Stimulated activated naive CD8-positive, alpha-beta T cell treated with anti-CD3 and anti-CD28 coated beads, Interleukin-15, Interleukin-2, amounts not matched to agents 100 U/mL and 50 U/mL, for 24 hours (primary cell): Measurements from ENCODE around the gene NAT8.
A peak's percentile ranks its signal among the peaks of the same experiment; 100 is the strongest.
"Not testable (repeated sequence)": the region's sequence is repeated elsewhere in the genome, so short reads cannot be mapped to it uniquely, and the experiment has no call there.

Source experiments
- ATAC-seq: fragments of 150-1000 bp; cut with Tn5 transposase; one replicate; pipeline ENCODE4 v1.10.0; 2021
- DNase-seq: peaks from one replicate; pipeline ENCODE4 v3.0.0; 2021

Gene NAT8, protein sequence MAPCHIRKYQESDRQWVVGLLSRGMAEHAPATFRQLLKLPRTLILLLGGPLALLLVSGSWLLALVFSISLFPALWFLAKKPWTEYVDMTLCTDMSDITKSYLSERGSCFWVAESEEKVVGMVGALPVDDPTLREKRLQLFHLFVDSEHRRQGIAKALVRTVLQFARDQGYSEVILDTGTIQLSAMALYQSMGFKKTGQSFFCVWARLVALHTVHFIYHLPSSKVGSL

DNA sequence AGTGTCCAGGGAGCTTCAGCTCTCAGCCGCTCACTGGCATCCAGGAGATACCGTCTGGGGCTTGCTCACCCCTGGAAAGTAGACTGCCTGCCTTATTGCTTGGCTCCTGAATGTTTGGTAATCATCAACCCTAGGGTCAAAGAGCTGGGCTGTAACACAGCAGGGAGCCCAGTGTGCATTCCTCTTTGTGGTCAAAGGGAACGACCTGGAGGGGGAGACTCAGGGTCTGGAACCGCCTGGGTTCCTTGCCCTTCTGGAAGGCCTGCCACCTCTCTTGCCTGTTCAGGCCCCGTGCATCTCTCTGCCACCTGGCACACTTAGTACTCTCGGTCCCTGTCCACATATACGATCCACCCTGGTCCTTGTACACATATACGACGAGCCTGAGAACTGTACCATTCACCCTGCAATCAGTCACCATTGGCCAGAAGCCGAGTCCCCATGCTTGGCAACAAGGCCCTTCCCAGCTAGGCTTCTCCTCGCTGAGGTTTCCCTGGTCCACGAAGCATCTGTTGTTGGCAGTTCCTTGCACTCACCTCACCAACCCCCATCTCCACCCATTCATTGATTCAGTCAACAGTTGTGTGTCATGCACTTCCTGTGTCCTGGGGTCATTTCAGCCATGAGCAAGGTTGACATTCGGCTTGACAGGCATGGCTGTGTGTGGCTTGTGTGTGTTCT is at the start of gene NAT8:
Gene NAT8, minus strand, starts transcription at position 85 of the 681 bp plus-strand sequence. CDS start 794 bp downstream, outside the sequence.
- DNase-seq = no peak
- no peak for ATAC-seq

DNA sequence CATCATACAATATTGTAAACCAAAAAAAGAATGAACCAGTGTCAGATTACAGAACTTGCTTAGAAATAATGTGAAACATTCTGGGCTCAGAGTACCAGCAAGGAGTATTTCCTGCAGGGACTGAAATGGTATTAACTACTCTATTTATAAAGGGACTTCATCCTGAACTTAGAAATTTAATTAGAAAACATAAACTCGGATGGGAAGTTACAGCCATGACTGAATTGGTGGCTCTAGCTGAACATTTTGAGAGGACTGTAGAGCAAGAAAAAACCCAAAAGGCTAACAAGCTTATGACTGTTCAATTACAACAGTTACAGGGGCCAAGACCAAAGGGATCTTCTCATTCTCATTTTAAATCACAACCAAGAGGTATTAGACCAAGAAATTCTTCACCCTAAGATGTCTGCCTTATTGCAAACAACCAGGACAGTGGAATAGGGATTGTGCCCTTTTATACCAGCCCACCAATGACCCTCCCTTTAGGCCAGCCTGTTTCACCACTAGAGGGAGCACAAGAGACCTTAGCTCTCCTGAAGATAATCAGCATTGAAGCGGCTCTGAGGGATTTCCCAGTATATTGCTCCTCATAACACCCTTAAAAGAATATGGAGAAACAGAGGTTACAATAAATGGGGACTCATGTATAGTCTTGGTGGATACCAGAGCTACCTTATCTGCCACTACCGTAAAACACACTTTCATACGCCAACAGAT is 48.3 kb upstream of the NAT8 start:
- DNase-seq = peak; percentile 30
- ATAC-seq = peak; percentile 78

DNA sequence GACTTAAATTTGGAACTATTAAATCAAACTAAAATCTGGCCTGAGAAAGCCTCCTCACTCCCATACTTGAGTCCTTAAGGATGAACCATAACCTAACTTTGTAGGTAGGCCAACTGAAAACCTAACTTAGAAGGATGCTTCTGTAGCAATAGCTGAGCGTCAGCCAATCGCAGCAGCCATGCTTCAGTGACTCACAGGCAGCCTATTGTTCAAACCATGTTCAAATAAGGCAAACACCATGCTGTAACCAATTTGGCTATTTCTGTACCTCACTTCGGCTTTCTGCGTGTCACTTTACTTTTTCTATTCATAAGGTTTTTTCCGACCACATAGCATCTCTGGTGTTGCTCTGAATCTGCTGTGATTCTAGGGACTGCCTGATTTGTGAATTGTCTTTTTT is 46.3 kb upstream of the NAT8 start:
- DNase-seq, ATAC-seq: not testable (repeated sequence)

DNA sequence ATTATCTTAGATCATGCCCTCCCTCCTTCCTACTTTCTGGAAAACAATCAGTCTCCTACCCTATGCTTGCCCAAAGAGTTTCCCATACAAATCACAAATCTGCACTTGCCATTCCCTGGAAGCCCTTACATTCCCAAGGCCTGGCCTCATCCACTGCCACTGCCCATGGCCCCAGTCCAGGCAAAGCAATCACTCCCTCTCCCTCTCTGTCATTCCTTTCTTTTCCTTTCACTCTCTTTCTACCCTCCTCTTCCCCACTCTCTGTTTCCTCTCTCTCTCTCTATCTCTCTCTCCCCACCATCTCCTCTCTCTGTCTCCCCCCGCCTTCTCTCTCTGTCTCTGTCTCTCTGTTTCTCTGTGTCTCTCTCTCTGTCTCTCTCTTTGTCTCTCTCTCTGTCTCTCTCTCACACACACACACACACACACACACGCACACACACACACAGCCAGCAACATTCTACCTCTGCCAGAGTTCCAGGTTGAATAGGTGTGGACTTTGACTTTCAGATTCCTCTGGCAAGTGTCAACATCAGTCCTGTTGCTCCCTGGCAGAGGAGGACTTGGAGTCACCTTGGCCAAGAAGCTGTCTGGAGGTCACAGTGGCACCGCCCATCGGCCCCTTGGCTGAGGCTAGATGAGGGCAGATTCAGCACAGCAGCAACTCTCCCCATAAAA is 43.7 kb upstream of the NAT8 start:
- ATAC-seq (no peak), DNase-seq (no peak)

DNA sequence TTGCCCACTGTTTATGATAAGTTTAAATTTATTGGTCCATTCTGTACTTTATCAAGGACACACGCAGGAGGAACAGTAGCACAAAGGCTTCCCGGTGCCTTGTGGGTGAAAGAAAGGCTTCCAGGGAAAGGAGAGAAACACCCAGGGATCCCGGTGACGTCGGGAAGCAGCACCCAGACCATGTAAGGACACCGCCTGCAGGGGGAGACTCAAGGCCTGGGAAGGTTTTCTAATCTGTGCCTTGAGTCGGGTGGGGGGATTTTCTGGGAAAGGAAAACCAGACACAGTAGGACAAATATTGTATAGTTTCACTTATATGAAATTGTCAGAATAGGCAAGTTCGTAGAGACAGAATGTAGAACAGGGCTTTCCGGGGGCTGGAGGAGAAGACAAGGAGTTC is 42.7 kb upstream of the NAT8 start:
- ATAC-seq, DNase-seq: not testable (repeated sequence)

- ATAC-seq = peak; percentile 46
- not testable (repeated sequence) for DNase-seq
Observed at GRCh38 chr2:73684325-73684724, 42.1 kb upstream of the NAT8 start.

DNA sequence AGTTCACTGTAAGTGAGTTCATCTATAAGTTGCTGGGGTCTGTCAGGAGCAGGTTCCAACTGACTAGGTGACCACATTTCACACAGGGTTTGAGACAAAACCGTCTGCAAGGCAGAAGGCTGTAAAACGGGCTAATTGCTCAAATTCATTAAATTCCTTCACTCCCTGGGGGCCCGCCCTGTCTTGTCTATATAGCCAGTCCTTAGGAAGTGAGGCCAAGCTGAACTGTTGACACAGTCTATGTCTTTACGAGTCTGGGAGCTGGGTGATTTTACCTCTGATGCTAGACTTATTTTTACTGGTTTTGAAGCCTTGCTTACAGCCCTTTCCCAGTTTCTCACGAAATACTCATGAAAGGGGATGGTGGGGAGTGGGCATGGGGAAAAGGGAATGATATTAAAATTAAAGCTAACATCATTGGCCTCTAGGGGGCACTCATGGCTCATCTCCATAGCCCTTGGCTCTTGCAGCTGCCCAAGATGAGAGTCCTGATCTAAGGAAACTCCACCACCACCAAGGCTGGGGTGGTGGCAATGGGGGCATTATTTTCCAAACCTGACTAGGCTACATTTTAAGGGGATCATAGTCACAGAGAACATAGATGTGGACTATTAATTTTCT is 37.8 kb upstream of the NAT8 start:
- DNase-seq = peak; percentile 46
- ATAC-seq = not testable (repeated sequence)

GRCh38 chr2:73679237-73679636 is 37.0 kb upstream of the NAT8 start:
- DNase-seq, ATAC-seq: not testable (repeated sequence)

DNA sequence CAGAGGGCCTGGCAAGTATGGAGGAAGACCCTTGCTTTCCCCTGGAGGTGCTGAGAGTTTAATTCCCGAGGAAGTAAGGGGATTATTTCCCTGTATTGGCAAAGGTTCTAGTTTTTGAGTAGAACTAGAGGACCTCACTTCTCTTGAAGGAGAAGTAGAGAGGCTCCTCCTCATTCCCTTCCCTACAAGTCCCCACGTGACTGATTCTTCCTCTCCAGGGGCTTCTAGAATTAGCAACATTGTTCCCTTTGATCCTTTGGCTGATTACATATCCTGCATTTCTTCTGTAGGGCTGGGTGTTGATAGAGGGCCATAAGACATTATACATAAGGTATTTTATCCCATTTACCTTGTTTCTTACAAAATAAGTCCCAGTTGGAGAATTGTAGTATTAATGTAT is 35.8 kb upstream of the NAT8 start:
- not testable (repeated sequence) for ATAC-seq, DNase-seq

DNA sequence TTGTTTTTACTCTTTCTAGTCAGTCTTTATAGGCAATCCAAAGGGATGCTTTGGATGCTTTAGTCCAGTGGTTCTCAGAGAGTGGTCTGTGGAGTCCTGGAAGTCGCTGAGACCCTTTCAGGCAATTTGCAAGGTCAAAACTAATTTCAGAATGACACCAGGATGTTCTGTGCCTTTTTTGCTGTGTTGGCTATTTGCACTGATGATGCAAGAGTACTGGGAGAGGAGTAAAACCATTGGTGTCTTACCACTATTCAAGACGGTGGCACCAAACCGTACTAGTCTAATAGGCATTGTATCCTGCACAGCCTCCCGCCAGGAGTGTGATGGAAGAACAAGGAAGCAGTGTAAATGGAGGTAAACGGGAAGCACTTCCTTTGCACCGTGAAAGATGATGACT is 34.0 kb upstream of the NAT8 start:
- DNase-seq, ATAC-seq: not testable (repeated sequence)

GRCh38 chr2:73674696-73675157 is 32.5 kb upstream of the NAT8 start:
- not testable (repeated sequence) for DNase-seq
- peak; percentile 19 for ATAC-seq

GRCh38 chr2:73669976-73670375 is 27.8 kb upstream of the NAT8 start:
- ATAC-seq, DNase-seq: not testable (repeated sequence)

DNA sequence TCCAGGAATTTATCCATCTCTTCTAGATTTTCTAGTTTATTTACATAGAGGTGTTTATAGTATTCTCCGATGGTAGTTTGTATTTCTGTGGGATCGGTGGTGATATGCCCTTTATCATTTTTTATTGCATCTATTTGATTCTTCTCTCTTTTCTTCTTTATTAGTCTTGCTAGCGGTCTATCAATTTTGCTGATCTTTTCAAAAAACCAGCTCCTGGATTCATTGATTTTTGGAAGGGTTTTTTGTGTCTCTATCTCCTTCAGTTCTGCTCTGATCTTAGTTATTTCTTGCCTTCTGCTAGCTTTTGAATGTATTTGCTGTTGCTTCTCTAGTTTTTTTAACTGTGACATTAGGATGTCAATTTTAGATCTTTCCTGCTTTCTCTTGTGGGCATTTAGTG is 25.0 kb upstream of the NAT8 start:
- not testable (repeated sequence) for DNase-seq, ATAC-seq

DNA sequence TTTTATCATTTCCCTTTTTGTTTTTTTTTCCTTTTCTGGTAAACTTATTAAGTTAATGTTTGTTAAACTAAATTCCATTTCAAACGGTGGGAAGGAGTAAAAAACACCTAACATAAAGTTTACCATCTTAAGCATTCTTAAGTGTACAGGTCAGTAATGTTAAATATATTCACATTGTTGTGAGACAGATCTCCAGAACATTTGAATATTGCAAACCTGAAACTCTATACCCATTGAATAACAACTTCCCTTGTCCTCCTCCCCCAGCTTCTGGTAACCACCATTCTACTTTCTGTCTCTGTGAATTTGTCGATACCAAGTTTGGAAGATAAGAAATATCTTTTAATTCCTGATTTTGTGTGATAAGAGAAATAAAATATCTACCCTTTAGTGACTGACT is 12.0 kb upstream of the NAT8 start:
- ATAC-seq (no peak), DNase-seq (no peak)

DNA sequence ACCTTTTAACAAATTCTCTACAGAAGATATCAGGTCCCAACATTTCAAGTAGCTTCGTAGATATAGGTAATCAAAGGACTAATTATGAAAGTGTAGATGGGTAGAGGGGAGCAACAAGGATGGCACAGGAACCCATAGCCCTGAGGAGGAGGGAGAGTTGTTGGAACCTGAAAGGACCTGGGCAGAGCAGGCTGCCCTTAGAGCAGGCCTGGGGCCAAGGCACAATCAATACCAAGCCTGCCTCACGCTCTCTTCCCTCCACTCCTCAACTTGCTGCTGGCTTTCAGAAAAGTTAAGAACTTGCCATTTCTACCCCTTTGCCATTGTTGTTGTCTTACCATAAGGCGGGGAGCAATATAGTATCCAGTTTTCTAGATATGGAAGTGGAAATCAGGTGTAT is 10.1 kb upstream of the NAT8 start:
- DNase-seq = no peak
- ATAC-seq = no peak

- no peak for DNase-seq
- ATAC-seq = no peak
Observed at GRCh38 chr2:73651591-73652230, 9.5 kb upstream of the NAT8 start.

DNA sequence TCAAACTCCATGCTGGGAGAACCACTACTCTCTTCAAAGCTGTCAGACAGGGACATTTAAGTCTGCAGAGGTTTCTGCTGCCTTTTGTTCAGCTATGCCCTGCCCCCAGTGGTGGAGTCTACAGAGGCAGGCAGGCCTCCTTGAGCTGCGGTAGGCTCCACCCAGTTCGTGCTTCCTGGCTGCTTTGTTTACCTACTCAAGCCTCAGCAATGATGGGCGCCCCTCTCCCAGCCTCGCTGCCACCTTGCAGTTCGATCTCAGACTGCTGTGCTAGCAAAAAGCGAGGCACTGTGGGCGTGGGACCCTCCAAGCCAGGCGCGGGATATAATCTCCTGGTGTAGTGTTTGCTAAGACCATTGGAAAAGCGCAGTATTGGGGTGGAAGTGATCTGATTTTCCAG is 5.5 kb upstream of the NAT8 start:
- not testable (repeated sequence) for ATAC-seq, DNase-seq

GRCh38 chr2:73641767-73642062 is 507 bp downstream of the NAT8 start:
- ATAC-seq (no peak), DNase-seq (no peak)

GRCh38 chr2:73640946-73641766 is 1.1 kb downstream of the NAT8 start:
- ATAC-seq (no peak), DNase-seq (no peak)

DNA sequence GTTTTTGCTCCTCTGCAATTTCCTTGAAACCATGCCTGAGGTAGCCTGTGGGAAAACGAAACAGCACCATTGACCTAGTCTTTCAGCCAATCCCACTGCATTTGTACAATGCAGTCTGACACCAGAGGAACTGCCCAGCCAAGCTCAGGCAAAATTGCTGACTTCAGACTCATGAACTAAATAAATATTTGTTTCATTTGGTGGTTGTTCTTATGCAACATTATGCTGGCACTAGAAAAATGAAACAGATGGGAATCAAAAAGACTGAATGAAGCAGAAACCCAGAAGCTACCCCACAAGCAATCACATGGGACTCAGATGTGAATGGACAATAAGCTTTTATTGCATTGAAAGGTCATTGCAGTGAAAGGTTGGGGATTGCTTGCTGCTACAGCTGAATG is 1.7 kb downstream of the NAT8 start:
- no peak for ATAC-seq
- no peak for DNase-seq

GRCh38 chr2:73638429-73638828 is 3.8 kb downstream of the NAT8 start:
- ATAC-seq = no peak

More at GRCh38 chr2:73638429-73638828, 3.8 kb downstream of the NAT8 start:
- no peak for DNase-seq
